RPMI8226 (cell line): Measurements from ENCODE around the gene GNAQ.
"Not testable (repeated sequence)": the region's sequence is repeated elsewhere in the genome, so short reads cannot be mapped to it uniquely, and the experiment has no call there.

ENCODE experiments used
- DNase-seq: peaks from one replicate; pipeline ENCODE4 v3.0.0-alpha.2; 2015

The GNAQ gene

DNA sequence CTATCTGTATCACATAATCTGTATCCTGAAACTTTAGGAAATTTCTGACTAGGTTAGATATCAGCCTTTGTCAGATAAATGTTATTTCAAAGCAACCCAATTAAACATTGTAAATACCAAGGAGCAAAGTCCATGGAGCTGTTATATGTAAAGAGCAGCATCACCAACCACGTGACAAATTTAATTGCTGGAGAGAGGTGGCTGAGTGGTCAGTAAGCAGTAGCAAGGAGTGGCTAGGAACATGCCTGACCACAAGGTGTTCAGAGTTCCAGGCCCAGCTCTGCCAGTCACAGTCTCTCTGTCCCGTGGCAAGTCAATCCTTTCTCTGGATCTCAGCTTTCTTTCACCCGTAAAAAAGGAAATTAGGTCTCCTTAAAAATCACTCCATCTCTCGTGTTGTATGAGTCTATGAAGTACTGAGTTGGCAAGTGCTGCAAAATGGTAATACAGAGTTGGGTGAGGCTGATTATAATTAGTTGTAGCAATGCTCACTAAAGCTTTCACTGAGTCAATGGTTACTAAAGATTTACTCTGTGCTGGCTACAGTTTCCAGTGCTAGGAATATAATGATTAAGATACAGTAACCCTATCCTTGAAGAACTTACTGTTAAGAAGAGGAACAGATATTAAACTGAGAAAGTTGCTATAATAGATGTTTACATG lies 166.1 kb downstream of the GNAQ start:
- DNase-seq, result no peak

DNA sequence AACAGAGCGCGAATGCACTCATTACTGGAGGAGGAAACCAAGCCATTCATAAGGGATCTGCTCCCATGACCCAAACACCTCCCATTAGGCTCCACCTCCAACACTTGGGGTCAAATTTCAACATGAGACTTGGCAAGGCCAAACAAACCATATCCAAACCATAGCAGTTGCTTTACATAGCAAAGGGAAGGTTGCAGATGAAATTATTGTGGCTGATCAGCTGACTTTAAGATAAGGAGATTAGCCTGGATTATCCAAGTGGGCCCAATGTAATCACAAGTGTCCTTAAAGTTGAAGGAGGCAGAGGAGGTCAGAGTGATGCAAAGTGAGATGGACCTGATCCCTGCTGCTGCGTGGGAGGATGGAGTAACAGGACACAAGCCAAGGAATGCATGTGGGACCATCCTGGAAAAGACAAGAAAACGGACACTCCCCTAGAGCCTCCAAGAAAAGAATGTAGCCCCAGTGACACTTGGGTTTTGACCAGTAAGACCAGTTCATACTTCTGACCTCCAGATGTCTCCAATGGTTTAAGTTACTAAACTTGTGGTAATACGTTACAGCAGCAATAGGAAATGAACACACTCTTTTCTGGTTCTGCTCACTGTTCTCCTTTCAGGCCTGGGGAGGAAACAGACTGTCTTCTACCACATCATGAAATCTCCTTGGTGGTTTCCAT lies 167.3 kb downstream of the GNAQ start:
- DNase-seq, result no peak

DNA sequence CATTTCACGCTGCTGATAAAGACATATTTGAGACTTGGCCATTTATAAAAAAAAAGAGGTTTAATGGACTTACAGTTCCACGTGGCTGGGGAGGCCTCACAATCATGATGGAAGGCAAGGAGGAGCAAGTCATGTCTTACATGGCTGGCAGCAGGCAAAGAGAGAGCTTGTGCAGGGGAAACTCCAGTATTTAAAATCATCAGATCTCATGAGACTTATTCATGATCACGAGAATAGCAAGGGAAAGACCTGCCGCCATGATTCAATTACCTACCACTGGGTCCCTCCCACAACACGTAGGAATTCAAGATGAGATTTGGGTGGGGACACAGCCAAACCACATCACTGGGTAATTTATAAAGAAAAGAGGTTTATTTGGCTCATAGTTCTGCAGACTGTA lies 168.0 kb downstream of the GNAQ start:
- not testable (repeated sequence) for DNase-seq

DNA sequence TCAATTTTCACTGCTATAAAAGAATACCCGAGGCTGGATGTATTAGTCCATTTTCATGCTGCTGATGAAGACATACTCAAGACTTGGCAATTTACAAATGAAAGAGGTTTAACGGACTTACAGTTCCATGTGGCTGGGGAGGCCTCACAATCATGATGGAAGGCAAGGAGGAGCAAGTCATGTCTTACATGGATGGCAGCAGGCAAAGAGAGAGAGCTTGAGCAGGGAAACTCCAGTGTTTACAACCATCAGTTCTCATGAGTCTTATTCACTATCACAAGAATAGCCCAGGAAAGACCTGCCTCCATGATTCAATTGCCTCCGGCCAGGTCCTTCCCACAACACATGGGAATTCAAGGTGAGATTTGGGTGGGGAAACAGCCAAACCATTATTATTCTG lies 170.7 kb downstream of the GNAQ start:
- DNase-seq, result not testable (repeated sequence)

DNA sequence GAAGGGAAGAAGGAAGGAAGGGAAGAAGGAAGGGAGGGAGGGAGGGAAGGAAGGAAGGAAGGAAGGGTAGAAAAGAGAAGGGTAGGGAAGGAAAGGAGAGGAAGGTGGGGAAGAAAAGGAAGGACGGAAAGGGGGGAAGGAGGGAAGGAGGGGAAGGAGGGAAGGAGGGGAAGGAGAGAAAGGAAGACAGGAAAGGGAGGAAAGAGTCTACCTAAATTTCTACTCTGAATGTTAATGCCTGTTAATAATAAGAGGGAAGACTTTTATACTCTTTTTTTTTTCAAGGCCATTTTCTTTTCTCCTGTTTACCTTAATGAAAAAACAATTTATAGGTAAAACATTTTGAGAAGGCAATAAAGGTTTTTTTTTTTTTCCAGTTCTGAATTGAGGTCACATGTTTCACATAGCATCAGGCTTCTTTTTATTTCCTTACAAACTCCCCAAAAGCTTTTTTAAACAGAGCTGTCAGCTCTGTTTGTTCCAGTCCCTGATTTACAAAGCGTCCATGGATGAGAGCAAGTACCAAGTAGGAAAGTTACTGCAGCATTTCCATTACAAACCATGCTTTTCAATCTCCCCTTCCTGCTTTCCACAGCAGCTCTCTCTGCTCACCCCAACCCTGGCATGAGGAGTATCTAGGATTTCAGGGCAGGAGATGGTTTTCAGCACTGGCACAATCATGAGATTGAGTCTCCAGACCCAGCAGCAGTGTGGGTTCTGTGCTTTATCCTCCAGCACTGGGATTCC lies 173.9 kb downstream of the GNAQ start:
- DNase-seq, result no peak

GRCh38 chr9:77856615-77857014 lies 175.0 kb downstream of the GNAQ start:
- DNase-seq, result no peak

GRCh38 chr9:77854916-77855311 lies 176.7 kb downstream of the GNAQ start:
- DNase-seq, result no peak

DNA sequence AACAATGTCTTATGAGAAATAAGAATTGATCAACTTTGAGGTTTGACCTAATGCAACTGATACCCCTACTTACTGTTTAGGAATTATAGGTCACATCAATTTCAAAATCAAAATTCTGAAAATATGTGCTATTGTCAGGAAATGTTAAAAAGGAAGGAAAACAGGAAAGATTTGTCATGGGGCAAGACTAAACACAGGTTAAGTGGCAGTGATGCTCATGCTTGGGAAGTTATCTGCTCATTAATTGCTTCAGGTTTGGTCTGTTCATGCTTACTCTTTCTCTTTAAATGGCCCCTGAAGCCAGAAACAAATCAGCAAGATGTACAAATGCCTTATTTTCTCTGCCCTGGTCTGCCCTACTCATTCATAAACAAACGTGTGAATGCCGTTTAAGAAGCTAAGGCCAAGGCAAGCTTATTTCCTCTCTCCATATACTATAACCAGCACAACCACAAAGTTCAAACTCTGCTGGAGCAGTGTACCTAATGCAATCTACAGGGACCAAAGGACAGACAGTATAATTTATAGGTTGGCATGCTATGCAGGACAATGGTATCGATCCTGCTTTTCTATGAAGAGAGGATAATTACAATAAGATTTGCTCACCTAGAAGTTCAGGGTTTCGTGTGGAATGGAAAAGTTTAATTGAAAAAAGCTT lies 177.2 kb downstream of the GNAQ start:
- no peak for DNase-seq

DNA sequence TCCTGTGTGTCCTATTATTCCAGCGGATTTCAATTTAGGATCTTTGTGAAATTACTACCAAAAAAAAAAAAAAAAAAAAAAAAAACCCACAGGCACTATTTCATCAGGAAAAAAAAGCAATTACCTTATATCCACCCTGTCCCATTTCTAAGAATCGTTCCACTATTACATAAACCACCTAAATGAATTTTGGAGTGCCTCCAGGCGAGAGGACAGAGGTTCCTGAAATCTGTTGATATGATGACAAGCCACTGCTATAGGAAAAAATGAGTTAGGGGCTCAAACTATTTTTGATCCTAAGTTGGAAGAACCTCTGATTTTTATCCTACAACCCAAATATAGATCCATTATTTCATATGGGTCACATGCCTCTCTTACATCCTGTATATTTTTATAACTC lies 177.9 kb downstream of the GNAQ start:
- DNase-seq, result no peak

DNA sequence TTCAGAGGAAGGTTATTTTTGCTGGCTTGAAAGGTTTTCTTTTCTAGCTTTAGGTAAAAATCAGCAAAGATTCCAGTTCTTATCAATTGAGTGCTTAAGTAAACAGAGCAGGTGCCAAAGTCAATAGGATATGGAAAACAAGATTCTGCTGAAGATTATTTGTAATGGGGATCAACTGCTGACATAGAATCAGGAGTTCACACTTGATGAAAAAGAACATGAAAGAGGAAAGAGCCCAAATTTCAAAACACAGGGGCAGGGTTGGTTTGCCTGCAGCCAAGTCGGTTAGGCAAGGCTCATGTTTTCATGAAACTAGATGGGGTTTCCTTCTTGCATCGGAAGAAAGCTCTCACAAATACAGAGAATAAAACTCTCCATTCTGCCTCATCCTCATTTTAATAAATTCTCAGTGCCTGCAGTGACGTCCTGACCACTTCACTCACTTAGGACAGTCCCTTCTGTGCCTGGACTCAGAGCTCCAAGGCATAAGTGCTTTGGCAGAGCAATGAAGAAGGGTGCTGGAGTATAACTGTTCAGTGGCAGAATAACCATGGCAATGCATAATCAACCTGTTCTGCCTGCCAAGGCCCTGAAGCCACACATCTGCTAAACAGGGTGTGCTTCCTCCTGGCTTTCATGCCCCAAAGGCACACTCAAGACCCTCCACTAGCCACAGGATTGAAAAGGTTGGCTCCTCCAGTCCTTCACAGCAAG lies 179.6 kb downstream of the GNAQ start:
- no peak for DNase-seq

- no peak for DNase-seq
Measured at GRCh38 chr9:77848897-77849296, 182.7 kb downstream of the GNAQ start.

- DNase-seq, result no peak
Measured at GRCh38 chr9:77848404-77848803, 183.2 kb downstream of the GNAQ start.

DNA sequence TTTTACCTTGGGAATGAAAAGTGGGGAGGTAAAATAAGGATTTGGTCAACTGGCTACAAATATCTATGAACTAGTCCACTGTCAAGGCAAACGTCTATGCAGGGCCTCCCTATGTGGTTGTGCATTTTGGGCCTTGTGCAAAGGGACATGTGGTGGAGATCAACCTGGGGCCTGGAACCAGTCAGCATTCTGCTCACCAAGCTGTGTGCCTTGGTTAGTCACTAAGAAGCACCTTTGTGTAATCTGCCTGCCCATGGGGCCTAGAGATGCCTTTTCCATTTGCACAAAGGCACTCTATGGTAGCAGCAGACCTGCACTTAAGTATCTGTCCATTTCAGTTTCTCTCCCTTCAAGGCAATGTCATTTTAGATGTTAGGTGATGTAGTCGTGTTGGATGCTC lies 184.0 kb downstream of the GNAQ start:
- DNase-seq, result no peak

DNA sequence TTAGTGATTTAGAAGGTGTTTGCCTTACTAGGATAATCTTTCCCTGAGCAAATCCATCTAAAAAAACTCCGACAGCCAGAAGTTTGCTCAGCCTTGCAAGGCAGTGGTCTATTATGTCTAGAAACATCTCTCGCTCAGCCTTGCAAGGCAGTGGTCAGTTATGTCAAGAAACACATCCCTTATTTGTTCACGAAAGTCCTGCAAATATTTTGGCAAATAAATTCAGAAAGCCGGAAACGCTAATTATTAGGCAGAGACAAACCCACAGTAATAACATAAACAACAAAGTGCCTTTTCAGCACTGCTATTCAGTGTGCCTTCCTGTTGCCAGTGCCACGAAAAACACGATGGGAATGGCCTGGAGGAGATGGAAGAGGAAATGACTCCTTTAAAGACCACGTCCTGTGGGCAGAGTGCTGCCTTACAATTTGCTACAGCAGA lies 184.5 kb downstream of the GNAQ start:
- no peak for DNase-seq

DNA sequence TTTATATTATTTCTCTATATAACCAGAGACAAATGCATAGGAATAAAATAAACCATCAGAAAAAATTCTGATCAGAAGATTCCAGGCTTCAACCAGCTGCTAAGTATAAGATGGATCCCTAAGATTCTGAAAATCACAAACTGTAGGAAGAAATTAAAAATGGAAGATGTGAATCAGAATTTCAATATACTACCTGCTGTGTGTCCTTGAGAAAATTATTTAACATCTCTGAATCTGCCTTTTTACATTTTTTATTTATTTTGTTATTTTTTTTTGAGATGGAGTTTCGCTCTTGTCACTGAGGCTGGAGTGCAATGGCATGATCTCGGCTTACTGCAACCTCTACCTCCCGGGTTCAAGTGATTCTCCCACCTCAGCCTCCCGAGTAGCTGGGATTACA lies 187.2 kb downstream of the GNAQ start:
- no peak for DNase-seq

GRCh38 chr9:77843871-77844155 lies 187.8 kb downstream of the GNAQ start:
- no peak for DNase-seq

DNA sequence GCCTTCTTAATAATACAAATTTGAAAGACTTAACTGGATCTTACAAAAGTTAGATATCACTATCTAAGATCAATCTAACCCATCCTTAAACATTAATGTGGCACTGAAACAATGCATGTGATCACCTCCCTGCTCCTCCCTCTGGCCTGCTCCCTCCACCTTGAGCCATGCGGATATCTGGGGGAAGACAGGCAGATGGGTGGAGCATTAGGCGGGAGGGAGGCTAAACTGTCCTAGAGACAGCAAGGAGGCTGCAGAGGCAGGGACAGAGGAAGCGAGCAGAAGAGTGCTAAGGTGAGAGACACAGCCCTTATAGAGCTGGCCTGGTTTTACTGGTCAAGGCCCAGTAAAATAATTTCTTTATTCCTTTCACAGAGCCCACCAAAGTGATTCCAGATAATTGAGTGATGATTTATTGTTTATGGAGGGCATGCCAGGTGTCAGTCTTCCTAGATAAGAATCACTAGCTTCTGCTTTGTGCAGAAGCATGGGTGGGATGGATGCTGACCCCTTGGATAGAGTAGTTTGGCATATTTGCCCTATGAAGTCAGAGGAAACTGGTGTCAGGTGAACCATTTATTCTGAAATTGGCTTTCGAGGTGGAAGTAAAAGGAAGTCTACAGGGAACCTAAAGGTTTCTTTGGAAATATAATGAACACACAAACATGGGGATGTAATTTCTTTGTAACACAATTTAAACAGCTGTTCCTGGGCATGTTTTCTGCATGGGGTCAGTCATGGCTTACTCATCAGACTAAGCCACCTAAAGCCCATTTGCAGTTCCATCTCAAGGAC lies 188.3 kb downstream of the GNAQ start:
- DNase-seq, result no peak

- no peak for DNase-seq
Measured at GRCh38 chr9:77841739-77842386, 189.7 kb downstream of the GNAQ start.

DNA sequence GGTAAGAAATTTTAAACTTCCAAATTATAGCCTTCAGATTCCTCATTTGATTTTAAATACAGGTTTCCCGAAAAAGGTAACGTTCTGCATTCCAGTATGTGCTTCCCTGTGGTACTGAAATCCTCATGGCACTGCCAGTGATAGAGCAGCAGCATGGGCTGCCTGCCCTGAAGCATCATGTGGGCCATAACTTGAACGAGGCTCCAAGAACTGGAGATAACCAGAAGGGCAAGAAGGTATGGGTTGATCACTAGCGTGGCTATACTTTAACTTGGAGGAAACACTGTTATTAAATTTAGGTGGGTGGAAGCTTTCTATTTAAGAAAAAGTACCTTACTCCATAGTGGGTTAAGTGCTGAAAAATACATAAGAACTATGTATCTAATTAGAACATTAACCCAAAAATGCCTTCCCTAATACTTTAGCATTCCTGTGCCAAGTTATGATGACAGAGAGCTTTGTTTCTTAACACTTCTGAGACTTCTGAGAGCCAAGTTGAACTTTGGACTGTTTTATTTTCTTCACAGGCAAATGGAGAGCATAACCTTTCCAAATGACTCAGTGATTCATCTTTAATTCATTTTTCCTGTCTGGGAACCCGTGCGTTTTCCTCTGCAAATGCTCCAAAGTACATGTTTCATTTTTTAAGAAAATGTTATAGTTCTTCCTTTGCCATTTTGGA lies 192.0 kb downstream of the GNAQ start:
- DNase-seq, result no peak

- DNase-seq, result no peak
Measured at GRCh38 chr9:77838986-77839385, 192.6 kb downstream of the GNAQ start.

GRCh38 chr9:77834898-77835488 lies 196.6 kb downstream of the GNAQ start:
- no peak for DNase-seq
